MM.1S (cell line): ENCODE measurements around the gene LUC7L.

Experiments used
- DNase-seq: peaks from one replicate; pipeline ENCODE4 v3.0.0-alpha.2; 2015
- H2AFZ ChIP-seq: fragments of 300-600 bp; sonication (generic); 2 replicates; pipeline ENCODE4 v1.6.0; 2016; ENCODE audit warnings: antibody characterized with exemption, low read length
- H3F3A ChIP-seq: fragments of 300-600 bp; sonication (generic); 2 replicates; pipeline ENCODE4 v1.6.1; 2016; ENCODE audit warnings: mild to moderate bottlenecking, antibody characterized with exemption, low read length, moderate library complexity, mixed read lengths; ENCODE audit not compliant: insufficient read depth
- H3K27ac ChIP-seq: fragments of 300-600 bp; sonication (generic); 2 replicates; pipeline ENCODE4 v1.5.1; 2016; ENCODE audit warnings: mild to moderate bottlenecking, low read length
- H3K27me3 ChIP-seq: fragments of 300-600 bp; sonication (generic); replicated peaks from 2 replicates; pipeline ENCODE4 v1.6.0; 2016; ENCODE audit warnings: low read length; ENCODE audit not compliant: insufficient read depth
- H3K36me3 ChIP-seq: fragments of 300-600 bp; sonication (generic); replicated peaks from 2 replicates; pipeline ENCODE4 v1.6.1; 2016; ENCODE audit warnings: mild to moderate bottlenecking, low read length, mixed read lengths; ENCODE audit not compliant: insufficient read depth
- H3K4me1 ChIP-seq: fragments of 300-600 bp; sonication (generic); 2 replicates; pipeline ENCODE4 v1.6.1; 2016; ENCODE audit warnings: low read length, mixed read lengths
- H3K4me2 ChIP-seq: fragments of 300-600 bp; sonication (generic); 2 replicates; pipeline ENCODE4 v1.6.0; 2016; ENCODE audit warnings: low read depth, low read length
- H3K4me3 ChIP-seq: fragments of 300-600 bp; sonication (generic); 2 replicates; pipeline ENCODE4 v1.5.1; 2016; ENCODE audit warnings: low read length, mixed read lengths
- H3K79me2 ChIP-seq: fragments of 300-600 bp; sonication (generic); 2 replicates; pipeline ENCODE4 v1.6.1; 2016; ENCODE audit warnings: mixed run types, low read length, mixed read lengths
- H3K9ac ChIP-seq: fragments of 300-600 bp; sonication (generic); 2 replicates; pipeline ENCODE4 v1.6.1; 2016; ENCODE audit warnings: low read length, mixed read lengths
- H3K9me2 ChIP-seq: fragments of 300-600 bp; sonication (generic); replicated peaks from 2 replicates; pipeline ENCODE4 v1.6.1; 2016; ENCODE audit warnings: mild to moderate bottlenecking, low read length, mixed read lengths; ENCODE audit not compliant: insufficient read depth
- H3K9me3 ChIP-seq: fragments of 300-600 bp; sonication (generic); replicated peaks from 2 replicates; pipeline ENCODE4 v1.6.1; 2016; ENCODE audit warnings: mild to moderate bottlenecking, low read length, mixed read lengths; ENCODE audit not compliant: insufficient read depth
- H4K20me1 ChIP-seq: fragments of 300-600 bp; sonication (generic); 2 replicates; pipeline ENCODE4 v1.6.1; 2016; ENCODE audit warnings: mild to moderate bottlenecking, low read length, moderate library complexity, mixed read lengths; ENCODE audit not compliant: insufficient read depth
- EZH2 ChIP-seq: fragments of 300-600 bp; sonication (generic); optimal IDR thresholded peaks from 2 replicates; pipeline ENCODE3; 2017; ENCODE audit warnings: low read depth, mild to moderate bottlenecking, antibody characterized with exemption, low read length, mixed read lengths
- EZH2phosphoT487 ChIP-seq: fragments of 300-600 bp; sonication (generic); IDR thresholded peaks from 2 replicates; pipeline ENCODE4 v1.6.1; 2018; ENCODE audit warnings: antibody characterized with exemption, low read length
- TF ChIP-seq, protein P1 (sequence below): fragments of 300-600 bp; sonication (generic); IDR thresholded peaks from 2 replicates; pipeline ENCODE4 v1.5.1; 2016; ENCODE audit warnings: antibody characterized with exemption, low read length, mixed read lengths

The LUC7L gene

DNA sequence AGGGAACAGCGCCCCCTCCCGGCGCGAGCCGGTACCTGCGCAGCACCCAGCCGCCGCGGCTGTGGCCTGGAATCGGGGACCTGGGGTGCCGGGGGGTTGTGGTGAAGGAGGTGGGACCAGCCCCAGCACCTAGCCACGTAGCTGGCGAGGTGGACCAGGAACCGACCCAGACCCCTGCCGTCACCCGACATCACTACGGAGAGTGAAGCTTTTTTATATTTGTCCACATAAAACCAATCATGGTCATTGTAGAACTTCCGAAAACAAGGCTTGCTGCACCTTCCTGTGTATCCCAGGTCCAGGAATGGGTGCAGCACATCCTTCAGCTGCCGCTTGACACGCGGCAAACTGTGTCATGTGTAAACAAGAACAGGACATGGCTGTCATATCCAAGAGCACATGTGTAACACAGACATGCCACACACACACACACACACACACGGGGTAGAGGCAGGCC is 47.7 kb downstream of the LUC7L start:
- H3K36me3 ChIP-seq: no peaks in the 10 kb centered on the region
- no peak for DNase-seq
- no peak overlapping the region for H2AFZ ChIP-seq
- TF ChIP-seq, protein P1, sequence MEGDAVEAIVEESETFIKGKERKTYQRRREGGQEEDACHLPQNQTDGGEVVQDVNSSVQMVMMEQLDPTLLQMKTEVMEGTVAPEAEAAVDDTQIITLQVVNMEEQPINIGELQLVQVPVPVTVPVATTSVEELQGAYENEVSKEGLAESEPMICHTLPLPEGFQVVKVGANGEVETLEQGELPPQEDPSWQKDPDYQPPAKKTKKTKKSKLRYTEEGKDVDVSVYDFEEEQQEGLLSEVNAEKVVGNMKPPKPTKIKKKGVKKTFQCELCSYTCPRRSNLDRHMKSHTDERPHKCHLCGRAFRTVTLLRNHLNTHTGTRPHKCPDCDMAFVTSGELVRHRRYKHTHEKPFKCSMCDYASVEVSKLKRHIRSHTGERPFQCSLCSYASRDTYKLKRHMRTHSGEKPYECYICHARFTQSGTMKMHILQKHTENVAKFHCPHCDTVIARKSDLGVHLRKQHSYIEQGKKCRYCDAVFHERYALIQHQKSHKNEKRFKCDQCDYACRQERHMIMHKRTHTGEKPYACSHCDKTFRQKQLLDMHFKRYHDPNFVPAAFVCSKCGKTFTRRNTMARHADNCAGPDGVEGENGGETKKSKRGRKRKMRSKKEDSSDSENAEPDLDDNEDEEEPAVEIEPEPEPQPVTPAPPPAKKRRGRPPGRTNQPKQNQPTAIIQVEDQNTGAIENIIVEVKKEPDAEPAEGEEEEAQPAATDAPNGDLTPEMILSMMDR: peak; percentile 88
- TF ChIP-seq EZH2: no peak
- H3K79me2 ChIP-seq: no peaks in the 10 kb centered on the region
- H3K9ac ChIP-seq: no peak overlapping the region
- H3K27ac ChIP-seq: no peak overlapping the region
- H3K27me3 ChIP-seq: peaks cover 27% of the 10 kb centered on the region
- 0 out of 2 replicates have a peak, but pooled peaks cover 6% of the 10 kb centered on the region for H3K4me1 ChIP-seq
- H3K9me2 ChIP-seq: no peaks in the 10 kb centered on the region
- H3K4me2 ChIP-seq: peak overlapping the region; percentile 93; the same call in 1 of the 2 replicates
- no peaks in the 10 kb centered on the region for H4K20me1 ChIP-seq
- no peaks in the 10 kb centered on the region for H3F3A ChIP-seq
- no peaks in the 10 kb centered on the region for H3K9me3 ChIP-seq
- H3K4me3 ChIP-seq: no peak overlapping the region

DNA sequence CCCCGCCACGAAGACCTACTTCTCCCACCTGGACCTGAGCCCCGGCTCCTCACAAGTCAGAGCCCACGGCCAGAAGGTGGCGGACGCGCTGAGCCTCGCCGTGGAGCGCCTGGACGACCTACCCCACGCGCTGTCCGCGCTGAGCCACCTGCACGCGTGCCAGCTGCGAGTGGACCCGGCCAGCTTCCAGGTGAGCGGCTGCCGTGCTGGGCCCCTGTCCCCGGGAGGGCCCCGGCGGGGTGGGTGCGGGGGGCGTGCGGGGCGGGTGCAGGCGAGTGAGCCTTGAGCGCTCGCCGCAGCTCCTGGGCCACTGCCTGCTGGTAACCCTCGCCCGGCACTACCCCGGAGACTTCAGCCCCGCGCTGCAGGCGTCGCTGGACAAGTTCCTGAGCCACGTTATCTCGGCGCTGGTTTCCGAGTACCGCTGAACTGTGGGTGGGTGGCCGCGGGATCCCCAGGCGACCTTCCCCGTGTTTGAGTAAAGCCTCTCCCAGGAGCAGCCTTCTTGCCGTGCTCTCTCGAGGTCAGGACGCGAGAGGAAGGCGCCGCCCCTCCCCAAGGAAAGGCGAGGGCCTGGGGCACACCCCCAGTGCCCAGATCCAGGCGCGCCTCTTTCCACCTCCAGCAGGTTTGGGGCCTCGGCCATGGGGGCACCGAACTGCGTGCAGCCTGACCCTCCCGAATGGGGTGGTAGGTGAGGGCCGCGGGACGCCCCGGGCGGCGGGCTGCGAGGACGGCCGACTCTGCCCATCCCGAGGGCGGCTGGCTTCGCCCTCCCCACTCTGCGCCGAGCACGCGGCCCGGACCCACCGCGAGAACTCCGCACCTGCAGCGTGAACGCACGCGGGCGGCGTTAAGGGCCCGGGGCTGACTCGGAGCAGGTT is 48.3 kb downstream of the LUC7L start:
- H3K9me3 ChIP-seq: no peaks in the 10 kb centered on the region
- H3F3A ChIP-seq: no peaks in the 10 kb centered on the region
- TF ChIP-seq, protein P1: no peak
- TF ChIP-seq EZH2: no peak
- TF ChIP-seq EZH2phosphoT487: no peak
- DNase-seq: peak; percentile 83
- H3K9me2 ChIP-seq: no peaks in the 10 kb centered on the region
- peaks cover 27% of the 10 kb centered on the region for H3K27me3 ChIP-seq
- H4K20me1 ChIP-seq: no peaks in the 10 kb centered on the region
- peak overlapping the region; percentile 49 for H2AFZ ChIP-seq
- peak overlapping the region; percentile 22; the same call in 1 of the 2 replicates for H3K9ac ChIP-seq
- H3K4me2 ChIP-seq: peak overlapping the region; percentile 93
- no peaks in the 10 kb centered on the region for H3K36me3 ChIP-seq
- H3K4me1 ChIP-seq: 0 out of 2 replicates have a peak, but pooled peaks cover 6% of the 10 kb centered on the region
- peak overlapping the region; percentile 47 for H3K4me3 ChIP-seq
- H3K27ac ChIP-seq: no peak overlapping the region
- H3K79me2 ChIP-seq: no peaks in the 10 kb centered on the region

DNA sequence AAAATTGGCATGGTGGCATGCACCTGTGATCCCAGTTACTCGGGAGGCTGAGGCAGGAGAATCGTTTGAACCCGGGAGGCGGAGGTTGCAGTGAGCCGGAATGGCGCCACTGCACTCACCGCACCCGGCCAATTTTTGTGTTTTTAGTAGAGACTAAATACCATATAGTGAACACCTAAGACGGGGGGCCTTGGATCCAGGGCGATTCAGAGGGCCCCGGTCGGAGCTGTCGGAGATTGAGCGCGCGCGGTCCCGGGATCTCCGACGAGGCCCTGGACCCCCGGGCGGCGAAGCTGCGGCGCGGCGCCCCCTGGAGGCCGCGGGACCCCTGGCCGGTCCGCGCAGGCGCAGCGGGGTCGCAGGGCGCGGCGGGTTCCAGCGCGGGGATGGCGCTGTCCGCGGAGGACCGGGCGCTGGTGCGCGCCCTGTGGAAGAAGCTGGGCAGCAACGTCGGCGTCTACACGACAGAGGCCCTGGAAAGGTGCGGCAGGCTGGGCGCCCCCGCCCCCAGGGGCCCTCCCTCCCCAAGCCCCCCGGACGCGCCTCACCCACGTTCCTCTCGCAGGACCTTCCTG is 49.1 kb downstream of the LUC7L start, which contains the start of gene HBQ1:
Gene HBQ1, plus strand, starts transcription at position 359 of the 575 bp plus-strand sequence. Its CDS starts 28 bp downstream, at position 387.
- Histone ChIP-seq H3K27me3 (peaks cover 27% of the 10 kb centered on the region), H3K9ac (peak within 1 kb of the TSS; percentile 22; the same call in 1 of the 2 replicates), H3K4me3 (peak within 1 kb of the TSS; percentile 47), H3K27ac (no peak within 1 kb of the TSS), H3K36me3 (no peaks in the 10 kb centered on the region), H3K4me1 (0 out of 2 replicates have a peak, but pooled peaks cover 6% of the 10 kb centered on the region), H3K9me3 (no peaks in the 10 kb centered on the region), H3K4me2 (peak within 1 kb of the TSS; percentile 93), H3F3A (no peaks in the 10 kb centered on the region), H4K20me1 (no peaks in the 10 kb centered on the region), H2AFZ (peak within 1 kb of the TSS; percentile 49), H3K9me2 (no peaks in the 10 kb centered on the region), H3K79me2 (no peaks in the 10 kb centered on the region)
- TF ChIP-seq, protein P1: no peak
- TF ChIP-seq EZH2 (no peak), EZH2phosphoT487 (no peak)
- no peak for DNase-seq
